Measurements from ENCODE around the gene VSTM2B.
A peak's percentile ranks its signal among the peaks of the same experiment; 100 is the strongest.

VSTM2B gene

DNA sequence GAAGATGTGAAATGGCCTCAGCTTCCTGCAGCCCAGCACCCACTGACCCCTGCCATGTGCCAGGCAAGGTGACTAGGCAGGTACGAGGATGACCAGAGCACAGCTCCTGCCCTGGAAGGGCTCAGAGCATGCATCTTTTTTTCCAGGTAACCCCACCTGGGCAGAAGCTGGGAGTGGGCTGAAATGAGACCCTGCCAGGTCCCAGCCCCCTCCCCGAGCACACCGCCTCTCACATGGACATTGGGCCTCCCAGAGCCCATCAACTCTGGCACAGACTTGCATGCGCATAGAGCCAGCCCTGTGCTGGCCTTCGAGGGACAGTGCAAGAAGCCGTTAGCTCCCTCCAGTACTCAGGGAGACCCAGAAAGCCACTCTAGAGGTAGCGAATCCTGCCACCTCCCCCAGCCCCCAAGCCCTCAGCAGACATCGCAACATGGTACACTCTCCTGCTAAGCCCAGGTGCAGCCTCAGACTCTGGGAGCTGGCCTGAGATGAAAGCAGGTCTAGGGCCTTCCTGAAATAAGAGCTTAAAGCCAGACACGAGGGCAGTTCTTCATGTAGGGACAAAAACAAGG is 8.9 kb upstream of the VSTM2B start:
- no peak for DNase-seq

DNA sequence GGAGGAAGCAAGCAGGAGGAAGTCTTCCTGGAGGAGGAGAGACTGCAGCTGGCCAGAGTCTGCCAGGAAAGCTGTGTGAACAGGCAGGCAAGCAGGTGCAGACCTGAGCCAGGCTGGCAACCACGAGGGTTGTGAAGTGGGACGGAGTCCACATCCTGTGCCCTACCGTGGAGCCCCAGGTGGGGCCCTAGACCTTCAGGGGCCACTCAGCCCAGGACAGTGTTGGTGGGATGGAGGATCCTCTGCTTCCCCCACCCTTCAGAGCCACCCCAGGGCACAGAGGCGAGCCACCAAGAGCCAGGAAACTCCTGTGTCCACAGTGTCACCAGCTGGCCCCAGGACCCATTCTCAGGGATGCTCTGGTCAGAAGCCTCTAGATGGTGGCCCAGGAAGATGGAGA is 8.4 kb upstream of the VSTM2B start:
- no peak for DNase-seq

DNA sequence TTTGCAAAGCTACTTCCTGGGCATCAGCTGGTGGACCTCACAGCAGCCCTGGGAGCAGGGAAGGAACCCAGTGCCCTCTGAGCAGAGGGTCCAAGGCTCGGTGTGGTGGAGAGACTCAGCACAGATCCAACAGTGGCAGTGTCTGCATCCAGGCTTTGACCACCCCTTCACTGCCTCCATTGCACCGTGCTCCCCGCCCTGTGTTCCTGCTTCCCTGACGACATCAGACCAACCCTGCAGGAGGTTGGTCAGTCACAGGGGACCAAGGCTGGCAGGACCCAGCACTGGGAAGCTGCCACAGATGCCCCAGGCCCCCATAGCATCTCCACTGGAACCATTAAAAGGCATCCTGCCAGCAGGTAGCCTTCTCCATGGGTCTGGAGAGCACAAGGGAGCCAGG is 7.8 kb upstream of the VSTM2B start:
- DNase-seq, result no peak

DNA sequence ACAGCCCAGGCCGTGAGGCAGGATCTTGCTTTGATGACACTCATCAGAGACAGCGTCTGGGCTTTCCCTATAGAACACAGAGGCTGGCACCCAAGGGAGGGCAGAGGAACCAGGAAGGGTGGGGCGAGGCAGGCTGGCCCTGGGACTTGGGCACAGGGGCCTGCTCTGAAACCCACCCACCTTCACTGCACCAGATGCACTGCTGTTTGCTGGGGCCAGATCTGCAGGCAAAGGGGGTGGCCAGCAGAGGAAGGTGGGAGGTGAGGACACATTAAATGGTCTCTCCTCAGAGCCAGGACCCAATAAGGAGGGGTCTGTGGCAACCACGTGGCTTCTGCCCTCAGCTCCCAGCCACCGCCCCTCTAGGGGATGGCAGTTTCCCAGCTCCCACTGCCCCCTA is 6.6 kb upstream of the VSTM2B start:
- DNase-seq, result no peak

DNA sequence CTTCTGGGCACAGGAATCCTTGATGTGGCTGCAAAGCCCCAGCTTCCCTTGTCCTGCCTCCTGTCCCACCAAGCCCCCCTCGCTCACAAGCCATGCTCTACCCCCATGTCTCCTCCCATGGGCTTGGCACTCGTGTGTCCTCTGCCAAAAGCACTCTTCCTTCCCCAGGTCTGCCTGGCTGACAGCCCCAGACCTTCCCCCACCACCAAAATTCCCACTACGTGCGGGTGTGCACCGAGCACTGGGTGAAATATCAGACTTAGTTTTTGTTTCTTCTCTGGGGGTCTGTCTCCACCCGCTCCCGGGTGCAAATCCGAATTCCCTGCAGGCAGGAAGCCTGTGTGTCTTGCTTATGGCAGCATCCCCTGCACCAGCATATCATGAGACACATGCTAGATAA is 5.9 kb upstream of the VSTM2B start:
- DNase-seq, result no peak

DNA sequence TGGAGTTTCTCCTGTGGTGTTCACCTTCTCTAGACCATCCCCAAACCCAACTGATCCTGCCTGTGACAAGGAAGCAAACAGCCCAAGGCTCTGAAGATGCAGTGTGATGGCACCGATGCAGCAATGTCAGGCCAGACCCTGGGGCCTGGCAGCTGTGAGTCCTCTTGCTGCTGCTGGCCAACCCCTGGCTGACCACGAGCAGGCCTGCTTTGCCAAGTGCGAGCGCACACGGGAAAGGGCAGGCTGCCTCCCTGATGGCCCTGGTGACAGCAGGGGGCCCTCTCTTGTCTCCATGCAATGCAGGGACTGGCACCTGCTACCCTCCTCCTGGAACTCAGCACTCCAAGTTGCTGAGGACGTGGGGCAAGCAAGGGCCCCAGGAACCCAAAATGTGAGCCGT is 5.4 kb upstream of the VSTM2B start:
- no peak for DNase-seq

DNA sequence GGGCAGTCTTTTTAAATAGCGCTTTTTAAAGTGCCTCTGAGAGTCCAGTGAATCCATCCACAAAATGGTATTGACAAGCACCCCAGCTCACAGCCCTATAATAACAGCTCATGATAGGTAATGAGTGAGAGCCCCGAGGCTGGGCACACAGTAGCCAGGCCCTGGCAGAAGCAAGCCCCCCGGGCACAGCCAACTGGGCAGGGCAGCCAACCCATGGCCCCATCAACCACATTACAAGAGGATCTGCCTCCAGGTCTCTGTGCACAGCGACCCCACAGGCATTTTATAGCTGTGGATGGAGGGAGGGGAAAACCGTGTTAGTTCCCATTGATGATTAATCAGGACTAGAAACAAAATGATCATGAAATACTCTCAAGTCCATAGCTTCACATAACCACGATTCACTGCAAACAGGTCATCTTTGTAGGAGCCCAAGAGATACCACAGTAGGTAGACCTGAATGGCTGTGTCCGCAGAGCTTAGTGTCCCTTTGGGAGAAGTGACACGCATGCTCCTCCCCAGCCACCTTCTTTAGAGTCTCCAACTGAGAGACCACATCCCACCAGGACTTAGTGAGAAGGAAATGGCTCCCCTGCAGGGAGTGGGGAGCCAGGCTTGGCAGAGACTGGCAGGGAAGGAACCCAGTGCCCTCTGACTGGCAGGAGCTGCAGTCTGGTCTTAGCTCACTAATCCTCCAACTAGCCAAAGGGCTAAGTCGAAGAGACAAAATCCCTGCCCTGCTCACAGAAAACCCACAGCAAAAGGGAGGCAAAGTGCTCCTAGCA is 4.3 kb upstream of the VSTM2B start:
- DNase-seq, result no peak

DNA sequence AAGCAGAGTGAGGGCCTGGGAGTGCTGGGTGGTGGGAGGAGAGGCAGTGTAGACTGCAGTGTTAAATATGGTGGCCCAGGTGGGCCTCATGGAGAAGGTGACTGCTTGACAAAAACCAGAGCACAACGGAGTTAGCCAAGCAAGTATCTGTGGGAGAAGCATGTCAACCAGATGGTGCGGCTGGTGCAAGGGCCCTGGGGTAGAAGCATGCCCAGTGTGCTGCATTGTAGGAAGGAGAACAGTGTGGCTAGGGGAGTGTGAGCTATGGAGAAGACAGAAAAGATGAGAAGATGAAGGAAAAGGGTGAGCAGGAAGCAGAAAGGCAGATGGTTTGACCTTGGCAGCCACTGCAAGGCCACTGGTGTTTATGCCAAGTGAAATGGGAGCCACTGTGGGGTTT is 2.2 kb upstream of the VSTM2B start:
- no peak for DNase-seq

DNA sequence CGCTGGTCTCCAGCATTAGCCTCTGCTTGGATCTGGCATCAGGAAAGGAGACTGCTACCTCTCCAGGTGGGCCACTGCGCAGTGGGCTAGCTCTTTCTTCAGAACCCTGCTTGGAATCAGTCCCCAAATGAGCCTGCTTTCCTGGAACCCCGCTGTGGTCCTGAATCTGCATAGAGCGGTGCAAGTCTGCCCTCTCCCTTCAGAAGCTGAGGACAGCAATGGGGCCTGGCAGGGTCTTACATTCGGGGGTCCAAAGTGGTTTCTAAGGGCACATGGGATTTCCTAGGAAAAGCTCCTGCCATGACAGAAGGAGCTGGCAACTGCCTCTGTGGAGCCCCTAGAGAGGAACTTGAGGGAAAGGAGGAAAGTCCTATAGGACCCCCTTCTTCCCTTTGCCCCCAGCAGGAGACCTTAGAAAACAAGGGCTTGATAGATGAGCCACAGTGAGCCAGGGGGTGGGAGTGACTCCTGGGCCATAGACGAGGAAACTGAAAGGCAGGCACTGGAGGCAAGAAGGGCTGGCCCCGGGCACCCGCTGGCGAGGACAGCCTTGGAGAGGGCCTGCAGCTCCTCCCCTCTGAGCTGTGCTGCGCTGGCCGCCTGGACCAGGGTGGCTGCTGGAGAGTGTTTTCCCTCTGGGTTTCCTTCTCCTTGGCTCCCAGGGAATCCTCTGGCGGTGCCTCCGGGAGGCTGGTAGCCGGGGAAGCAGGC is 1.4 kb upstream of the VSTM2B start:
- DNase-seq, result peak; percentile 69

DNA sequence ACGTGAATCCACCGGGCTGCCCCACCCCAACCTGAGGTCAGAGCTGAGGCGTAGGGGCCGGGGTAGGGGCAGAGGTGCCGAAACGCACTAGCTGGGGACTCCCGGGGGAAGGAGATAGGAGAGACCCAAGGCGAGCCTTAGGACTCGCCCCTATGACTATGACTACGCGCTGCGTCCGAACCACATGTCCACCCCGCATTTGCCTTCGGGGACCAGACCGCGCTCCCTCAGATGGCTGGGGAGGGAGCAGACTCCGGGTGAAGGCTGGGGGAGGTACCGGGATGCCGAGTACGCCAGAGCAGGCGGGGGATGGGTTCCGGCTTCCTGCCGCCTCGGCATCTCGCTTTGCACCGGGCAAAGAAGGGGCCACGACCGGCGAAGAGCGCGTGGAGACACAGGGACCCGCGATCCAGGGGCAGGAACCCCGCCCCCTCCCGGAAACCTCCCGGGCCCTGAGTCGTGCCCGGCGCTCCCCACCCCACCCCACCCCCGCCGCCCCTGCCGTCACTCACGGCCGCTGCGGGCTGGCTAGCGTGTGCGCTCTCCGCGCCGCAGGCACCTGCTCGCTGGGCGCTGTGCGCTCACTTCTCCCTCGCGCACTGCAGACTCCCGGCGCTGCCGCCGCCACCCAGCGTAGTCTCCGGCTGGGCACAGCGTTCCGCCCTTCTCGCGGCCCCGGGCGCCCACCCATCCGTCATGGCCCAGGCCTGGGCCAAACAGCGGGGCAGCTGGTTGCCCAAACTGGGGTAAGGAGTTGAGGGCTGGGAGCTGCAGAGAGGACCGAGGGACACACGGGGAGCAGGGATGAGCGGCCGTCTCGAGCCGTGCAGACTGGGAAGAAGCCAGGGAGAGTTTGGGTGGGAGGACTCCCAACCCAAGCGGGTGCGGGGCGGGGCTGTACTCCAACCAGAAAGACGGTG is 622 bp upstream of the VSTM2B start:
- DNase-seq, result no peak

DNA sequence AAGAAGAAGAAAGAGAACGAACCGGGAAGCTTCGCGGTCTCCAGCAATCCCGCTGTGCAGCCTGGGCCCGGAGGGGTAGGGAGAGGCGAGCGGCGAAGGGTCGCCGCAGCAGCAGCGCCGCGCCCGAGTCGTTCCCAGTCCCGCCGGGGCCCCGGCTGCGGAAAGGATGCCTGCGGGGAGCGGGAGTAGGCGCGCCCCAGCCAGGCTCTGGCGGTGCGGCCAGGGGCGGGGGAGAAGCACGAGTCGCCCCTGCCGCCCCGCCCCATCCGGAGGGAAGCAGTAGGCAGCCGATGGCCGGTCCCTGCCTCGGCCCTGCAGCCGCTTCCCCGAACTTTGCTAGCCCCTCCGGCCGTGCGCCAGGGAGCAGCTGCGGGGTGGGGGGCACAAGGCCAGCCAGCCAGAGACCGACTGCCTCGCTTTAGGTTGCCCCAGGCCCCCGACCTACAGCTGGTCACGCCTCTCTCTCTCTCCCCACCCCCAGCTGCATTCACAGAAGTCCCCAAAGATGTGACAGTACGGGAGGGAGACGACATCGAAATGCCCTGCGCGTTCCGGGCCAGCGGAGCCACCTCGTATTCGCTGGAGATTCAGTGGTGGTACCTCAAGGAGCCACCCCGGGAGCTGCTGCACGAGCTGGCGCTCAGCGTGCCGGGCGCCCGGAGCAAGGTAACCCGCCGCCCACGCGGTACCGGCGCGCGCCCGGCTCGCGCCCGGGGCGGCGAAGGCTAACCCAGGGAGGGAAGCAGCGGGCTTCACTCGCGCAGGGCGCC is 1.1 kb downstream of the VSTM2B start:
- no peak for DNase-seq

DNA sequence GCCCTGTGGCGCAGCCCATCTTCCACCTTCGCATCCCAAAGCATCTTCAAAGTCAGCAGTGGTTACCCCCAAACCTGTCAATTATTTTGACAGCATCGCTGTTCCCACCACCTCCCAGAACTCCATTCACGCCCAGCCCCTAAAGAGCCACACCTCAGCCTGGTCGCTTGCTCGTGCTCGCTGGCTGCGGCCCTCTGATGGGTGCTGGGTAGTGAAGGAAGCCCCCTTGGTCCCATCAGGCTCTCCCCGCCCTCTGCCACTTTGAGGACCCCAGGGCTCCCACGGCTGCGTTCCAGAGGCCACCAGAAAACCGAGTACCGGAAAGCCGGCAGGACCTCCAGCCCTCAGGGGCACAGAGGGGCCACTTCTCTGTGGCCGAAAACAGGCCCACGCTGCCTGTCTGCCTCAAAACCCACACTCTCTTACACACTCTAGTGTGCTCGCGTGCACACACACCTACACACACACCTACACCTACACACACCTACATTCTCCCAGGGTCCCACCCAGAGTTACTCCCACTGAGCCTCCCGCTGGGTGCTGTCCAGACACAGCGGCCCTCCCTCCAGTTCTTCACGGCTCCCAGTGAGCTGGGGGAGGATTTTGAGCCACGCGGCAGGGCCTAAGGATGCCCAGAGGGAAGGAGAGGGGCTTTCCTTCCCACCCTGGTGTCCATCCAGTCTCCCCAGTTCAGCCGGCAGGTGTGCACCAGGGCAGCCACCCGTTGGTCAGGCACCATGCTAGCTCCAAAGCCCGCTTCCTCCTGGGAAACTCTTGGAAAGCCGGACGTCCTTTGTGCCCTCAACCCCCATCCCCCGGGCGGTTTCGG is 1.9 kb downstream of the VSTM2B start:
- DNase-seq, result peak; percentile 70

DNA sequence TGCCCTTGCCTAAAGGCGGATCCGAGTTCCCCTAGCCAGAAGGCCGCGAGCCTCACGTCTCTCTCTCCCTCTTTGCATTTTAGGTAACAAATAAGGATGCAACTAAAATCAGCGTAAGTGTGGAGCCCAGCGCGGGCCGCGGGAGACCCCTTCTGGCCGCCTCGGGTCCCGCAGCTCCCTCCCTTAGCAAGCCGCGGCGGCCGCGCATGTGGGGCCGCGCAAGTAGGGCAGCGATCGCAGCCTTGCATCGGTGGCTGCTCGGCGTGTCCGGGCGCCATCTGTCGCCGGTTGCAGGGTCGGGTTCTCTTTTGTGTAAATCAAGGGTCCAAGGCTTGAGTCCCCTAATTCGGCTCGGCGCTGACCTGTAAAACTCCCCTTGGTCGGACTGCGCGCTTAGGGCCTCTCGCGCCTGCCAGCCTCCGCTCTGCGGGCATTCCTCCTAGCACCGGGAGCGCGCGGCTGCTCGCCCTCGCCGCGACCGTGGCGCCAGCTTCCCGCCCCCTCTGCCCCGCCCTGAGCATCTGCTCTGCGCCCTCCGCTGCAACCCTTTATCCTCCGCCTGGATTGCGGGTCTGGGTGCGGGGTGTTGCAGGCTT is 2.7 kb downstream of the VSTM2B start:
- DNase-seq, result peak; percentile 75

DNA sequence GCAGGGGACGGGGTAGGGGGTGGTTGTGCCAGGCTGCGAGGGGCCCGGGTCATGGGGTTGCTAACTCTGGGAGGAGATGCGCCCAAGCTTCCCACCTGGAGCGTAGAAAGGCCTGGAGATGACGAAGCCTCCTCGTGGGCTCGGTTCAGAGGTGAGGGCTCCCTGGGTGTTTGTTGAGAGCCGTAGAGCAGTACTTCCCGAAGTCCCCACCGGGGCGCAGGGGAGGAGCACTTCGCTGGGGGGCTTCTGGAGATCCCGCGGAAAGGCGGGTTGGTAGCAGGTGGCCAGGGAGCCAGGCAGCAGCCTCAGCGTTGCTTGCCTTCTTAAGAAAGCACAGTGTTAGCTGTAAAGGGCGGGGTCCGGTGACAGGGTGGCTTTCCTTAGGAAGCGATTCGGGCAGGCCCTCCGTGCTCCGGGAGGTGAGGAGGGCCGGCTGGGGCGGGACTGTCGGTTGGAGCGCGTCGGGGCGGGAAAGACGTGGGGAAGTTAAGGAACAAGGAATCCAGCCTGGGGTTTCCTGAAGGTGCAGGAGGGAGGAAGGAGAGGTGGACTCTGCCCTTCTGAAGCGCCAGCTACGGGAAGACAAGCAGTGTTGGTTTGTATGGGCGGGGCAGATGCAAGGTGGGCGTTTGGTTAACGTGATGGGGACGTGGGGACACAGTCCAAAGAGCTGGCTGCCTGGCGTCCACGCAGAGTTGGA is 3.3 kb downstream of the VSTM2B start:
- DNase-seq, result no peak

DNA sequence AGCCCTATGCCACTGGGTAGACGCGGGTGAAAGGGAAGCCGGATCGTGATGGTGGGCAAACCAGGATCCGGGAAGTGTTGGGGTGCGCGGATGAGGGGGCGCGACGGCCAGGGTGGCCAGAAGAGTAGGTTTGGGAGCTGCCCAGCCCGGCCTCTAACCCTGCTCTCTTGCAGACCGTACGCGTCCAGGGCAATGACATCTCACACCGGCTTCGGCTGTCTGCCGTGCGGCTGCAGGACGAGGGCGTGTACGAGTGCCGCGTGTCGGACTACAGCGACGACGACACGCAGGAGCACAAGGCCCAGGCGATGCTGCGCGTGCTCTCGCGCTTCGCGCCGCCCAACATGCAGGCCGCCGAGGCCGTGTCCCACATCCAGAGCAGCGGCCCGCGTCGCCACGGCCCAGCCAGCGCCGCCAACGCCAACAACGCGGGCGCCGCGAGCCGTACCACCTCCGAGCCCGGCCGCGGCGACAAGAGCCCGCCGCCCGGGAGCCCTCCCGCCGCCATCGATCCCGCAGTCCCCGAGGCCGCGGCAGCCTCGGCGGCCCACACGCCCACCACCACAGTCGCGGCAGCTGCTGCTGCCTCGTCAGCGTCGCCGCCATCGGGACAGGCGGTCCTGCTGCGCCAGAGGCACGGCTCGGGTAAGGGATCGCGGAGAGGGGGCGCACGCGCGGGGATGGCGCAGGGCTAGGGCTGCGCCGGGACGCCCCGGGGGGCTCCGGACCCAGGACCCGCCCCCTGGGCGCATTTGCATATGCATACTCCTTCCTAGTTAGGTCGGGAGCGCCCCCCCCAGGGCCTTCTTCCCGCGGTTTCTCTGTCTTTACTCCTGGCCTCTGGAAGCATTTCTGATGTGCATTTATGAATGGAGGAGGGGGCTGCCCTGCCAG is 4.1 kb downstream of the VSTM2B start:
- no peak for DNase-seq

DNA sequence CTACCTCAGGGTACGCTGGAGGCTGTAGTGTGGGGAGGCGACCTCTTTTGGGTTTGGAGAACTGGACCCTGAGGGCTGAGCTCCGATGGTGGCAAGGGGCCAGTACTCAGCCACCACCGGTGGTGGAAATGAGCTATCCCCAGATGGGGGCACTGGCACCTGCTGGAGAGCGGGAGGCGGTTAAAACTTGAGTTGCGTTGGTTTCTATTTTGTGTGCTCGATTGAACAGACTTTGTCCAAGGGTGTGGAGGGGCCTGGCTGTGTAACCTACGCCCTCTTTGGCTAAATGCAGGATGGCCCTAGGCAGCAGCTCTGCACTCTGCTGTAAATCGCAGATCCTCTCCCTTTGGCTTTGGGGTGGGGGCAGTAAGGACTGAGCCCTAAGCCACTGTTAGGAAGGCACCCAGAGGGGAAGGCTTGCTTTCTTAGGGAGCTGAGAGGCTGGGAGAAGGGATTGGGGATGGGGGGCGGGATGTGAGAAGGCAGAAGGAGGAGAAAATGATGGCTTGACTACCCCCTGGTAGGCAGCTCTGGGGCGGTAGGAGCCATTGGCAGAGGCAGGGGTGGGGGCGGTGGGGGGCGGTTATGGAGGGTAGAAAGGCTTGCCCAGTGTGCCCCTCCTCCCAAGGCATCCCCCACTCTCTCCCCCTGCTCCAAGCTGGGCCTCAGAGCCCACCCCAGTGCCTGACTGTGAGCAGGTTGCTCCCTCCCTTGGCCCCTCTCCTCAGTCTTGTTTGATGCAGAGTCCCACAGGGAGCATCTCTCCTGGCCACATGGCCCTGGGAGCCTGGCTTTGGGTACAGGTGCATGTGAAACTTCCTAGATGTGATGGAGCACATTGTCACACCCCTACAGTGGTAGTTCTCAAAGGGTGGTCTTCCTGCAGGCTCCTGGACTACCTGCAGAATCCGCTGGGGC is 5.0 kb downstream of the VSTM2B start:
- DNase-seq, result no peak

DNA sequence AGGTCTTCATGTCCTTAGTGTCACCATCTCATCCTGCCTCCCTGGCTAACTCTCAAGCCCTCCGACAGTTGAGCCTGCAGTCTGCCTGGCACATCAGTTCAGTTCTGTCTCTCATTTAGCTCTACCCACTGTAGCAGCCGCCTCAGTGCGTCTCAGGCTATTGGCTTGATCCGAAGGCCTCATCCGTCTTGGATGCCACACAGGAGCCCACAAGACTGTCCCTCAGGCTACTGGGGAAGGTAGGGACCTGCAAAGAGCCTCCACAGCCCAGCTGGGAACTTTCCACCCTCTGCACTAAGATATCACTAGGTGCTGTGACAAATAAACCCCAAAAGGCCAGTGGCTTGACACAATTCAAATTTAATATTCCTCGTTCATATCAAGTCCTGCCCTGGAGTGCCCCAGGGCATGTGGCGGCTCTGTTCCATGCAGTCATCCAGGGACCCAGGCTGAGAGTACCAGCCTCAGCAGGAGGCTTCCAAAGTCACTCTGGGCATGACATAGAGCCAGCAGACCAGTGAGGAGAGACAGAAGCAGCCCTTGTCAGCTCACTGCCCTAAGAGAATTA is 5.7 kb downstream of the VSTM2B start:
- no peak for DNase-seq

DNA sequence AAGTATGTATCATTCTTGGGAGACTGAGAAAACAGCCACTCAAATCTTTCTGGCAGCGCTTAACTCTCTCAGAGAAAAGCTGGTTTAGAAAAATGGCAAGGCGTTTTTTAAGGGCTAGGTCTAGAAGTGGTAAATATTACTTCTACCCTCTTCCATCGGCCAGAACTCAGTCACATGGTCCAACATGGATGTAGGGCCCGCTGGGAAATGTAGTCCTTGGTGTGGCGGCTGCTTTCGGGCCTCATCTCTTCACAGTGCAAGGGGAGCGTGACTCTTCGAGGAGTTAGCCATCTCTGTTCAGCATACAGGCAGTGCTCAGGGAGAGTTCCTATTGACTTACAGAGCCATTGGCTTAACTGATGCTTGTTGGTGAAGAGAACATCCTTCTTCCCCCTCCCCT is 6.3 kb downstream of the VSTM2B start:
- no peak for DNase-seq

Measured in 8988T (cell line).